OCI-M2 (cell line): Measurements from ENCODE around the gene PDE10A.
"Not testable (repeated sequence)": the region's sequence is repeated elsewhere in the genome, so short reads cannot be mapped to it uniquely, and the experiment has no call there.

Source experiments
- DNase-seq: peaks from one replicate; lab custom pipeline; 2025; ENCODE audit not compliant: unreplicated experiment; lab: John Stamatoyannopoulos, UW

The PDE10A gene

DNA sequence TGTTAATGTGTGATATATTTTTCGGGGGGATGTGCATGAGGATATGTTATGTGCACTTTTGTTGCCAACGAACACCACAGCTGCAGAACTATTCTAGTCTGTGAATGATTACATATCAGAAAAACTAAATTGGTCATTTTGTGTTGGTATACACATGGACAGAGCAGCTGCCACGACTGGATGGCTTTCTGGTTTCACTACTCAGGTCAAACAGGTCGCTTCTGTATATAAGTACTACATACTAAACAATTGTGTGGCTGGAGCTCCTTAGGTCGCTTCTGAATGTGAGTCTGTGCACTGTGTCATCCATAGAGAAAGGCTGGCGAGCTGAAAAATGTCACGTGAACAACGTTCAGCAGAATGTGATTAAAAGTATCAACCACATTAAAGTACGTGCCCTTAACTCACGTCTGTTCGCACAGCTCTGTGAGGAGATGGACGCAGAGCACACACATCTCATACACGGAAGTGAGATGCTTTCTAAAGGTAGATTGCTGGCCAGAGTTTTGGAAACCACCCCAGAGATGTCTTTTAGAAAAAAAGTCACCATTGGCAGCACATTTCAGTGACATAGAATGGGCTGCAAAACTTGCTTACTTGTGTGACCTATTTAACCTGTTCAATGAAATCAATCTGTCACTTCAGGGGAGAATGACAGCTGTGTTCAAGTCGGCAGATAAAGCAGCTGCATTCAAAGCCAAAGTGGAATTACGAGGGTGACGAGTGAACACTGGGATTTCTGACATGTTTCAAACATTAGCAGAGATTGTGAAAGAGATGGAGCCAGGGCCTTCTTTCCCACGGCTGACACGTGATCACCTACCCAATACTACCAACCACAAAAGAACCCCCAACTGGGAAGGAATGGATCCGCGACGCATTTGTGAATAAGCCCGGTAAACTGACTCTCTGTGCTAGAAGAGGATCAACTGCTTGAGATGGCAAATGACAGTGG lies 176.6 kb downstream of the PDE10A start:
- no peak for DNase-seq

- no peak for DNase-seq
Observed at GRCh38 chr6:165484178-165484889, 178.7 kb downstream of the PDE10A start.

- no peak for DNase-seq
Observed at GRCh38 chr6:165481921-165482320, 181.1 kb downstream of the PDE10A start.

GRCh38 chr6:165480916-165481315 lies 182.1 kb downstream of the PDE10A start:
- DNase-seq = no peak

- DNase-seq = no peak
Observed at GRCh38 chr6:165478581-165478980, 184.5 kb downstream of the PDE10A start.

DNA sequence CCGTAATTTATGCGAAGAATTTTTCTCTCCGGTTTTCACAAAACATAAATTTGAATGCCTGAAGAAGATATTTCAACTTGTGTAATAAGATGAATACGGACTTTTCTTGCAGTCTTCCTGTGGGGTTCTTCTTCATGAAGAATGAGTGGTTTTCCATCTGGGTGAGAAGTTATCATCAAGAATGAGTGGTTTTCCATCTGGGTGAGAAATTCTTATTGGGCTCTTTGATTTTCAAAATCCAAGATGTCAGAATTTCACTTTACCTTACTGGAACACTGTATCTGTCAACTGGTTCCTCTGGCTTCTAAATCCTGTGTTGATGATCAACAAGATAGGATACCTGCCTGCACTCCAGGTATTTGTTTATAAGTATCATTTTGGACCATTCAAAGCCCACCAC lies 193.6 kb downstream of the PDE10A start:
- no peak for DNase-seq

DNA sequence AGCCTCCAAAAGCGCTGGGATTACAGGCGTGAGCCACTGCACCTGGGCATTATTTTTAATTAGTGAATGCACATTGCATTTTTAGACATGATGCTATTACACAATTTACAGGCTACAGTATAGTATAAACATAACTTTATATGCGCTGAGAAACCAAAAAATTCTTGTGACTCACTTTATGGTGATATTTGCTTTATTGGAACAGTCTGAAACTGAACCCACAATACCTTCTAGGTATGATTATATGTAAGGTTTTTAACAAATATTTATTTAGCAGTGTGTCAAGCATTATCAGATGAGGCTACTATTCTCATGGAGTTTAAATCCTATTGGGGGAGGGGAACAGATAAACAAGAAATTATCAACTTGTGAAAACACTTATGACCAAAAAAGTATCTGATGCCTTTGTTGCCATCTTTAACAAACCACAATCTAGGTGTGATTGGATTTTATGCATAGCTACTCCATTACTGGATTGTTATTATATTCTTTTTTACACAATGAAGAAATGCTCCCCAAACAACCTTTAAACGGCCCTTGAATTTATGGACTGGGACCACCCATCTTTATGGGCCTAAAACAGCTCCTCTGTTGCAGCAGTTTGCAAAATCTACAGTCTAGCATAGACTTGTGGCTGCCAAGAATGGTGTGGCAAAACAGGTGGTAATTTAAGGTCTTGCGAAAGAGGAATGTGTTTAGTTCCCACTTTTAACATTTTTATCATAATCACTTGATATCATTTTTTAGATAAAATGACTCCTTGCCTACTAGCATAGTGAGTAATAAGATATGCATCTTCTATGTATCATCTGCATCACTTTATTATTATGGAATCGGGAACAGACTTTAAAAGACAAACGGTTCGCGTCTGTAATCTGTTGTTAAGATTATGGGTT lies 194.5 kb downstream of the PDE10A start:
- DNase-seq = no peak

GRCh38 chr6:165463499-165463898 lies 199.5 kb downstream of the PDE10A start:
- DNase-seq = not testable (repeated sequence)

- DNase-seq = not testable (repeated sequence)
Observed at GRCh38 chr6:165459605-165460301, 203.3 kb downstream of the PDE10A start.

GRCh38 chr6:165458134-165458533 lies 204.9 kb downstream of the PDE10A start:
- DNase-seq = no peak

DNA sequence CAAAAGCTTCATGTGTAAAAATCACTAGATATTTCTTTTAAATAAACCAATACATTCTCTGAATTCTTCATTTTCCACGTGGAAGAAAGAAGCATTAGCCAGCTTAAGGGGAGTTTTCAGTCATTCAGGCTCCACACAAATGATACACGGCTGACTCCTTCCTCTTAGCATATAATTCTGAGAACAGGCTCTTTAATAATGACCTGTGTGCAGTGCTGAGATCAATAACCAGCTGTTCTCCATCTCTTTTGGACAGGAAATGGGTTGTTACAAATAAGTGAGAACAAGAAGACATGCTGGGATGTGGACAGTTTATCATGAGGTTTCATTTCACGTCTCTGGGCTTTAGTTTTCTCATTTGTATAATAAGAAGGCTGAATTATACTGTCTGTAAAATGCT lies 206.8 kb downstream of the PDE10A start:
- DNase-seq = no peak

DNA sequence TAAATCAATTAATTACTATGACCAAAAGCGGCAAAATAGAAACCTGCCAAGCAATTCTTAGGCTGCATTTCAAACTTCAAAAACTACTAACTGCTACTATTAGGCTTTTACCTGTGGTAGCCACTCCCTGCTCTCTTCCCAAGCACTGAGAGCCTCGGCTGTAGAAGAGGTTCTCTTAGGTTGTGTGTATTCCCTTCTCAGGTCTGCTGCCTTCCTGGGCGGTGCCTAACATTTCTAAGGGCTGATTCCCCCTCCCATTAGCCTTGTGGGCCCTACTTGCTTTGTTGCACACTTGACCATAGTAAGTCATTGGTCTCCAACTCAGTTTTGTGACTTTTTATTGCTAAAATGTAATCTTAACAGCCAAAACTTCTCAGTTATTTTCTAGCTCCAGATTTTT lies 207.6 kb downstream of the PDE10A start:
- DNase-seq = no peak

- no peak for DNase-seq
Observed at GRCh38 chr6:165453395-165453794, 209.6 kb downstream of the PDE10A start.

GRCh38 chr6:165451838-165452237 lies 211.2 kb downstream of the PDE10A start:
- no peak for DNase-seq

- DNase-seq = no peak
Observed at GRCh38 chr6:165448210-165448609, 214.8 kb downstream of the PDE10A start.

GRCh38 chr6:165447141-165447540 lies 215.9 kb downstream of the PDE10A start:
- no peak for DNase-seq

- DNase-seq = no peak
Observed at GRCh38 chr6:165446331-165446730, 216.7 kb downstream of the PDE10A start.

DNA sequence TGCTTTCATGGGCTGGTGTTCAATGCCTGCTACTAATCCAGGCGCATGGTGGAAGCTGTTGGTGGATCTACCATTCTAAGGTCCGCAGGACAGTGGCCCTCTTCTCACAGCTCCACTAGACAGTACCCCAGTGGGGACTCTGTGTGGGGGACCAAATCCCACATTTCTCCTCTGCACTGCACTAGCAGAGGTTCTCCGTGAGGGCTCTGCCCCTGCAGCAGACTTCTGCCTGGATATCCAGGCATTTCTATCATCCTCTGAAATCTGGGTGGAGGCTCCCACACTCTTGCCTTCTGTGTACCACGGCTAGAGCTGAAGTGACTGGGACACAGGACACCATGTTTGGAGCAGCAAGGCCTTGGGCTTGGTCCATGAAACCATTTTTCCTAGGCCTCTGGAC lies 219.6 kb downstream of the PDE10A start:
- no peak for DNase-seq

DNA sequence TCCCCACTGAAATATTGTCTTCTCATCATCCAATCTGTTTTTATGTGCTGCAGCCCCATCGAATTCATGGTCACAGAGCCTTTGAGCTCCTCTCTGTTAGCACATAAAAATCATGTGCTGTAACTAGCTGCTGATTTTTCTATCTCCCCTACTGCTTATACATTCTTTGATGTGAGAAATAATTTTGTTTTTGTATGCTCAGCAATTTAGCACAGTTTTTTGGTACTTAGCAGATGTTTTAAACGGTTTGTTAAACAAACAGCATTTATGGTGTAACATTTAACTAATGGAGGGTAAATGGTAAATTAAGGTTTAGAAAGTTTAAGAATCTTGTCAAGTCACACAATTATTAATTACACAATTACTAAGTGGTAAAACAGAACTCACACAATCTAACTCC lies 221.9 kb downstream of the PDE10A start:
- no peak for DNase-seq

- no peak for DNase-seq
Observed at GRCh38 chr6:165439928-165440554, 223.0 kb downstream of the PDE10A start.
